HG03039 (cell line): ENCODE results near the gene SETD1A.
A peak's percentile ranks its signal among the peaks of the same experiment; 100 is the strongest.

Experiments
- ATAC-seq: cut with Tn5 transposase; IDR thresholded peaks from one replicate; pipeline ENCODE4 v1.9.1; 2021; ENCODE audit warnings: mild to moderate bottlenecking, moderate library complexity; ENCODE audit not compliant: unreplicated experiment

Gene SETD1A

DNA sequence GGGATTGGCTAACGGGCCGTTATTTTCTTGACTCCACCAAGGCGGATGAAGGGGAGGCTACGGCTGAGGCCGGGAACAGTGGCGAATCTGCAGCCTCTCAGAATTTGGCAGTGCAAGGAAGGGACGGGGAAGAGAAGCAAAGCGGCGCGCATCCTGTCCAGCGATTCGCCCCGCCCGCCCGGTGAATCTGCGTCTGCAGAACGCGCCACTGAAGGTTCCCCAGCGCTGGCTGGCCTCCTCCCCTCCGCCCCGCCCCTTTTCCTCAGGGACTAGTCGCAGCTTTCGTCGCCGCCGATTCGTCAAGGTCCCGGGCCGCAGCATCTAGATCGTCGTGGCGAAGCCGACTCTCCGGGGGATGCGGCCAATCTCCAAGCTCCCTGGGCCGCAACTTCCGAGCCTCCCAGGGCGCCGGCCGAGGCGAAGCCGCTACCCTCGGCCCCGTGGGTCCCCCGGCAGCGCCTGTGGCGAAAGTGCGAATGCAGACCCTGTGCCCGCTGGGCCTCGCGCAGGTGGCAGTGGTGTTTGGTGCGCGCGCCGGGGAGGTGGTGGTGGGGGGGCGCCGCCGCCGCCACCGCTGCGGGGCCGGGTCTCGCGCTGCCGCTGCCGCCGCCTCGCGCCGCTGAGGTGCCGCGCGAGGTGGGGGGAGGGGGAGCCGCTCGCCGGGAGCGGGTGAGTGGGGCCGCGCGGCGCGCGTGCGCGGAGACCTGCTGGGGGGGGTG is at the start of gene SETD1A:
TSS of gene SETD1A (plus strand) at position 299 of the 719 bp plus-strand sequence. CDS start 978 bp downstream, outside the sequence.
- ATAC-seq, result peak; percentile 65

DNA sequence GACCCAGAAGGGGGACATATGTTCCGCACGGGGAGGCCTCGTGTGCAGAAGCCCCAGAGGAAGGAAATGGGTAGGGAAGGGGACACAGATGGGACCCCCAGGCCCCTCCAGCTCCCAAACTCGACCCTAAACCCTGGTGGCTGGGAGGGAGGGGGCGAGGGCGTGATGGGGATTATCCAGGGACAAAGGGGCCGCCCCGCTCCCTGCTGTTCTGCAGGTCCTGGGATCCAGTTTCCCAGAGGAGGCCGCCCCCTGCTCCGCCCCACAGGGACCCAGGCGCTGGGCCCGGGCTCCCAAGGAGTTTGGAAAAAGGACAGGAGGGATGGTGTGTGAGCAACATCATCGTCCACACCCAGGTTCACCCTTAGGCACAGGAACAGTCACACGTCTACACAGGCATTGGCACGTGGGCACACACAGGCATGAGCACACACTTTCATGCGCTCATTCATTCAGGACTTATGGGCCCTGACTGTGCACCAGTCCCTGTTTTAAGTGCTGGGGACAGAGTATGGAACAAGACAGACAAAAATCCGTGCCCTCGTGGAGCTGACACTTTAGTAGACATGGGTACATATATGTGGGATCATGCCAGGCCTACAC is 47.0 kb upstream of the SETD1A start:
- no peak for ATAC-seq

GRCh38 chr16:30912794-30913412 is 44.7 kb upstream of the SETD1A start:
- ATAC-seq, result no peak

- no peak for ATAC-seq
Observed at GRCh38 chr16:30914830-30915229, 42.7 kb upstream of the SETD1A start.

- no peak for ATAC-seq
Observed at GRCh38 chr16:30918614-30919013, 38.9 kb upstream of the SETD1A start.

GRCh38 chr16:30920891-30921290 is 36.7 kb upstream of the SETD1A start:
- ATAC-seq, result no peak

GRCh38 chr16:30921459-30921747 is 36.2 kb upstream of the SETD1A start:
- no peak for ATAC-seq

GRCh38 chr16:30921748-30922419 is 35.7 kb upstream of the SETD1A start:
- peak; percentile 0 for ATAC-seq

- ATAC-seq, result peak; percentile 64
Observed at GRCh38 chr16:30922420-30922959, 35.1 kb upstream of the SETD1A start.

GRCh38 chr16:30922960-30923535 is 34.5 kb upstream of the SETD1A start:
- peak; percentile 60 for ATAC-seq

DNA sequence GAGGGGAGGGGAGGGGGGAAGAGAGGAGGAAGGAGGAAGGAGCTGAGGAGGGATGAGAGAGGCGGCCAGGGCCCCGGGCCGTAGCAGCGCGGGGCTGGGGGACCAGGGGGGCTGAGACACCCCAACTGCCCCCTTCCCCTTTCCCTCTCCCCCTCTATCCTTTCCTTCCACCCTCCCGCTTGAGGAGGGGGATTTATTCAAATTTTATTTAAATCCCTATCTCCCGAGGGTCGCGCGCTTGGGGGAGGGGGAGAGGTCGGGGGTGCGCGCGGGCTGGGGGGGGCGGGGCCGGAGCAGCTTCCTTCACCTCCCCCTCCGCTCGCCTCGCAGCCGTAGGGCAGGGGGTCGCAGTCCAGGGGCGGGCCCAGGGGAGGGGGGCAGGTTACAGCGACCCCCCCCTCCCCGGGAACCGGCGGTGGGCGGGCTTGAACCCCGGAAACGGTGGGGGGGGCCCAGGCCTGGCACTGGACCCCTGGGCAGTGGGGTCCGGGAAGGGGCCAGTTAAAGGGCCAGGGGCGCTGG is 33.9 kb upstream of the SETD1A start, which contains the start of gene FBXL19:
TSS of gene FBXL19 (plus strand) at position 19 of the 522 bp plus-strand sequence. CDS start 2,183 bp downstream, outside the sequence.
- ATAC-seq, result no peak

- no peak for ATAC-seq
Observed at GRCh38 chr16:30924076-30924912, 33.3 kb upstream of the SETD1A start.

- no peak for ATAC-seq
Observed at GRCh38 chr16:30924913-30925631, 32.5 kb upstream of the SETD1A start.

GRCh38 chr16:30925632-30925987 is 31.9 kb upstream of the SETD1A start:
- no peak for ATAC-seq

- ATAC-seq, result no peak
Observed at GRCh38 chr16:30925995-30926811, 31.4 kb upstream of the SETD1A start.

- ATAC-seq, result no peak
Observed at GRCh38 chr16:30926937-30927788, 30.4 kb upstream of the SETD1A start.

DNA sequence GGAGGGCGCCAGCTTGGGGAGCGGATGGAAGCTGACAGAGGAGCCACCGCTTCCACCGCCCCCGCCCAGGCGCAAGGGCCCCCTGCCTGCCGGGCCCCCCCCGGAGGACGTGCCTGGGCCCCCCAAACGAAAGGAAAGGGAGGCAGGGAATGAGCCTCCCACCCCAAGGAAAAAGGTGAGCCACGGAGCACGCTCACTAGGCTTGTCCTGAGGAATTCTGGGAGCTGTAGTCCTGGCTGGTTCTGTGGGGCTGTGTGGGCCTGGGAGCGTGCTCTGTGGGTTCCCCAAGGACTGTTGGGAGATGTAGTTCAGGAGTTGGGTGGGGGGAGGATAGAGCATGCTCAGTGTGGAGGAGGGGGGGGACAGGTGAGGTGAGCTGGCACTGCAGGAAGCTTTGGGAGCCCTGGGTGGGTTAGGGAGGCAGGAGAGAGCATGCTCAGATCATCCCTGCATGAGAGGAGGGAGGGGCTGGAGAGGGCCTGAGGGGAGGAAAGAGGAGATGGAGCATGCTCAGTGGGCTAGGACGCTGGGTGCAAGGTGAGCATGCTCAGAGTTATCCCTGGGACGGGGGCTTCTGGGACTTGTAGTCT is 29.7 kb upstream of the SETD1A start:
- no peak for ATAC-seq
